Right lobe of liver (tissue), 4 donors: ENCODE results near the gene GPM6B.
"Not testable (repeated sequence)": the region's sequence is repeated elsewhere in the genome, so short reads cannot be mapped to it uniquely, and the experiment has no call there.

Experiments used
- CTCF ChIP-seq, 4 donors: fragments of 200-600 bp in 3 of 4; fragments of 450-650 bp in 1 of 4; IDR thresholded peaks; one replicate each; pipeline versions ENCODE4 v1.5.1 to v1.8.0; 2016 to 2022; ENCODE audit warnings: antibody characterized with exemption in 4 of 4, mild to moderate bottlenecking in 2 of 4
- POLR2A ChIP-seq: fragments of 450-650 bp; IDR thresholded peaks from one replicate; pipeline ENCODE4 v1.6.1; 2017; ENCODE audit warnings: antibody characterized with exemption, mild to moderate bottlenecking
- donor health status: DM: no; HTN: no; CAD: no.
- donor health status: DM: no; HTN: no; CAD: no.
- donor health status: DM: no; HTN: yes; CAD: no.

- TF ChIP-seq CTCF (IDR thresholded peaks at IDR 0.05); POLR2A: not testable (repeated sequence)
Observed at GRCh38 chrX:13730523-13730922, 86.4 kb downstream of the GPM6B start.
